GM12892 (cell line): ENCODE data around the gene NCAPD3.

ENCODE experiments used
- POLR2A ChIP-seq: IDR thresholded peaks from 2 replicates; pipeline ENCODE4 v1.6.1; 2011; ENCODE audit warnings: low read depth, low read length, control low read depth
- POLR2AphosphoS5 ChIP-seq: IDR thresholded peaks from 2 replicates; pipeline ENCODE4 v1.6.1; 2011; ENCODE audit warnings: low read depth, low read length, control low read depth

DNA sequence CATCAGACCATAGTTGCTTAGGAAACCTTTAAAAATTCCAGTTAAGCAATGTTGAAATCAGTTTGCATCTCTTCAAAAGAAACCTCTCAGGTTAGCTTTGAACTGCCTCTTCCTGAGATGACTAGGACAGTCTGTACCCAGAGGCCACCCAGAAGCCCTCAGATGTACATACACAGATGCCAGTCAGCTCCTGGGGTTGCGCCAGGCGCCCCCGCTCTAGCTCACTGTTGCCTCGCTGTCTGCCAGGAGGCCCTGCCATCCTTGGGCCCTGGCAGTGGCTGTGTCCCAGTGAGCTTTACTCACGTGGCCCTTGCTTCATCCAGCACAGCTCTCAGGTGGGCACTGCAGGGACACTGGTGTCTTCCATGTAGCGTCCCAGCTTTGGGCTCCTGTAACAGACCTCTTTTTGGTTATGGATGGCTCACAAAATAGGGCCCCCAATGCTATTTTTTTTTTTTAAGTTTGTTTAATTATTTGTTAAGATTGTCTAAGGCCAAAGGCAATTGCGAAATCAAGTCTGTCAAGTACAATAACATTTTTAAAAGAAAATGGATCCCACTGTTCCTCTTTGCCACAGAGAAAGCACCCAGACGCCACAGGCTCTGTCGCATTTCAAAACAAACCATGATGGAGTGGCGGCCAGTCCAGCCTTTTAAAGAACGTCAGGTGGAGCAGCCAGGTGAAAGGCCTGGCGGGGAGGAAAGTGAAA is 73.4 kb downstream of the NCAPD3 start:
- TF ChIP-seq POLR2AphosphoS5 (no peak), POLR2A (no peak)
